ENCODE data around the gene KCTD20.

The KCTD20 gene

GRCh38 chr6:36493859-36494258 lies 51.1 kb downstream of the KCTD20 start:
- no peak for DNase-seq (ENCODE audit: low spot score)

GRCh38 chr6:36495086-36495485 lies 52.3 kb downstream of the KCTD20 start:
- DNase-seq (ENCODE audit: low spot score): no peak

- DNase-seq (ENCODE audit: low spot score): no peak
Measured at GRCh38 chr6:36499918-36500317, 57.1 kb downstream of the KCTD20 start.

GRCh38 chr6:36501686-36502085 lies 58.9 kb downstream of the KCTD20 start:
- DNase-seq (ENCODE audit: low spot score): no peak

GRCh38 chr6:36504181-36504580 lies 61.4 kb downstream of the KCTD20 start:
- DNase-seq (ENCODE audit: low spot score): no peak

GRCh38 chr6:36504982-36505381 lies 62.2 kb downstream of the KCTD20 start:
- DNase-seq (ENCODE audit: low spot score): no peak

GRCh38 chr6:36505744-36506534 lies 63.1 kb downstream of the KCTD20 start:
- DNase-seq (ENCODE audit: low spot score): no peak

GRCh38 chr6:36506611-36507010 lies 63.8 kb downstream of the KCTD20 start:
- DNase-seq (ENCODE audit: low spot score): no peak

- no peak for DNase-seq (ENCODE audit: low spot score)
Measured at GRCh38 chr6:36508532-36508931, 65.7 kb downstream of the KCTD20 start.

- DNase-seq (ENCODE audit: low spot score): no peak
Measured at GRCh38 chr6:36510365-36510764, 67.6 kb downstream of the KCTD20 start.

- no peak for DNase-seq (ENCODE audit: low spot score)
Measured at GRCh38 chr6:36514554-36515456, 72.0 kb downstream of the KCTD20 start.

- DNase-seq (ENCODE audit: low spot score): no peak
Measured at GRCh38 chr6:36515844-36516243, 73.0 kb downstream of the KCTD20 start.

- DNase-seq (ENCODE audit: low spot score): no peak
Measured at GRCh38 chr6:36516559-36516958, 73.8 kb downstream of the KCTD20 start.

- DNase-seq (ENCODE audit: low spot score): no peak
Measured at GRCh38 chr6:36516988-36517387, 74.2 kb downstream of the KCTD20 start.

GRCh38 chr6:36517408-36517807 lies 74.6 kb downstream of the KCTD20 start:
- no peak for DNase-seq (ENCODE audit: low spot score)

- no peak for DNase-seq (ENCODE audit: low spot score)
Measured at GRCh38 chr6:36519352-36519751, 76.6 kb downstream of the KCTD20 start.

- DNase-seq (ENCODE audit: low spot score): no peak
Measured at GRCh38 chr6:36523451-36523850, 80.7 kb downstream of the KCTD20 start.

GRCh38 chr6:36523936-36524499 lies 81.2 kb downstream of the KCTD20 start:
- no peak for DNase-seq (ENCODE audit: low spot score)

GRCh38 chr6:36524871-36525270 lies 82.1 kb downstream of the KCTD20 start:
- DNase-seq (ENCODE audit: low spot score): no peak

GRCh38 chr6:36525346-36525745 lies 82.5 kb downstream of the KCTD20 start:
- no peak for DNase-seq (ENCODE audit: low spot score)

- DNase-seq (ENCODE audit: low spot score): no peak
Measured at GRCh38 chr6:36526066-36526465, 83.3 kb downstream of the KCTD20 start.

GRCh38 chr6:36533321-36533720 lies 90.5 kb downstream of the KCTD20 start:
- no peak for DNase-seq (ENCODE audit: low spot score)
